ENCODE results near the gene SLC25A51.

SLC25A51 gene

GRCh38 chr9:37920471-37921167, 16.7 kb upstream of the SLC25A51 start:
- in situ Hi-C loops (cut with HindIII; ENCODE audit: low sequenced_read_pairs), result loop anchor here (25.0 kb wide), 1 partner anchor 142 kb away; the partner anchor contains the start of gene SHB

DNA sequence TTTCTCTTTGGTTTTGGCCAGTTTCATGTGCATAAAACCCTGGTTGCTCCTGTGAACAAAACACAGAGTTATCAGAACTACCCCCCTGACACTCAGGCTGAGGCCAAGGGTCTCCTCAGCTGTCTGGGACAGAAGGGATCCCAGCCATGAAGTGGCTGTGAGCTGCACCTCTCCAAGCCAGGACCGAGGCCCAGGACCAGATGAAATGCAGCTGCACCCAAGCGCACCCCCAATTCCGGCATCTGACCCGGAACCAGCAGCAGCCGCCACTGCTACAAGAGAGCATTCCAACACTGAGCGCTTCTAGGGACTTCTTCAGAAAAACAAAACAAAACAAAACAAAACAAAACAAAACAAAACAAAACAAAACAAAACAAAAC, 16.0 kb upstream of the SLC25A51 start:
- in situ Hi-C loops (cut with HindIII; ENCODE audit: low sequenced_read_pairs), result loop anchor here (25.0 kb wide), 1 partner anchor 142 kb away; the partner anchor contains the start of gene SHB

GRCh38 chr9:37919246-37919955, 15.5 kb upstream of the SLC25A51 start:
- in situ Hi-C loops (cut with HindIII; ENCODE audit: low sequenced_read_pairs), result loop anchor here (25.0 kb wide), 1 partner anchor 143 kb away; the partner anchor contains the start of gene SHB

DNA sequence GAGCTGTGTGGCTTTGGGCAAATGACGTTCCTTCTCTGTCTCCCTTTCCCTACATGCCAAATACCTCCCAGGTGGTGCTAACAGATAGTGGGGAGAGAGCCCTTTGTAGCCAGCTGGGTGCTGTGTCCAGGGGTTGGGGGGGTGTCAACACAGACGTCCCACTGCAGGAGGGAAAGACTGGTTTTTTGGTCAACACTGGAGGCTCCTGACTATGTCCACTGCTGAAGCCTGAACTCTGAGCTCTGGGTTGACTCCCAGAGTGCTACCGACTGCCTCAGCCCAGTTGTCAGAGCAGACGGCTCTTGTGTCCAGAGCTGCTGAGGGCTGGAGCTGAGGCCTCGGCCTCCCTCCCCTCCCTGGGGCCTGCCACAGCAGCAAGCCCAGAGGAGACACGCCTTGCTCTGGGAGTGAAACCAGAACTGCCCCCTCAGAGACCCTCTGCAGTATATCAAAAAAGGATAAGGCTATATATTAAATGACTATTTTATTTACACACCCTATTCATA, 14.8 kb upstream of the SLC25A51 start:
- in situ Hi-C loops (cut with HindIII; ENCODE audit: low sequenced_read_pairs), result loop anchor here (25.0 kb wide), 1 partner anchor 144 kb away; the partner anchor contains the start of gene SHB

GRCh38 chr9:37917801-37918664, 14.1 kb upstream of the SLC25A51 start:
- in situ Hi-C loops (cut with HindIII; ENCODE audit: low sequenced_read_pairs), result loop anchor here (25.0 kb wide), 1 partner anchor 144 kb away; the partner anchor contains the start of gene SHB

DNA sequence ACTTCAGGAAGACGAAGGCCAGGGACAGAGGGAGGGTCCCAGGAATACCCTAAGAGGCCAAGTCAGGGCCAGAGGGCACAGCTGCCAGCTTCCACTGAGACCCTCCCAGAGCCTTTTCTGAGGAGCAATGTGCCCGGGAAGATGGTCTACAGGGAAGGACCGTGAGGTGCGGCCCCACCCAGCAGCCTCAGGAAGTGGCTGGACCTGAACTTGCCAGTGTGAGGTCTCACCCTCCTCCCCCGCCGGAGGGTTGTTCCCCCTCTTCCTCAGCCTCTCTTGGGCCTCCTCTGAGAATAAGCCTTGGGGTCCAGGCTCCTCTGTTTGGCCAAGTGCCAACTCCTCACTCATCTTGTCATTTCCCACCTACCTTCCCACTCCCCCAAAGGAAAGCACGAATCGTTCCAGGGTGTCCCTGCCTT, 13.4 kb upstream of the SLC25A51 start:
- in situ Hi-C loops (cut with HindIII; ENCODE audit: low sequenced_read_pairs), result loop anchor here (25.0 kb wide), 1 partner anchor 145 kb away; the partner anchor contains the start of gene SHB

- in situ Hi-C loops (cut with HindIII; ENCODE audit: low sequenced_read_pairs), result loop anchor here (25.0 kb wide), 1 partner anchor 146 kb away; the partner anchor contains the start of gene SHB
Observed at GRCh38 chr9:37916471-37917312, 12.8 kb upstream of the SLC25A51 start.

DNA sequence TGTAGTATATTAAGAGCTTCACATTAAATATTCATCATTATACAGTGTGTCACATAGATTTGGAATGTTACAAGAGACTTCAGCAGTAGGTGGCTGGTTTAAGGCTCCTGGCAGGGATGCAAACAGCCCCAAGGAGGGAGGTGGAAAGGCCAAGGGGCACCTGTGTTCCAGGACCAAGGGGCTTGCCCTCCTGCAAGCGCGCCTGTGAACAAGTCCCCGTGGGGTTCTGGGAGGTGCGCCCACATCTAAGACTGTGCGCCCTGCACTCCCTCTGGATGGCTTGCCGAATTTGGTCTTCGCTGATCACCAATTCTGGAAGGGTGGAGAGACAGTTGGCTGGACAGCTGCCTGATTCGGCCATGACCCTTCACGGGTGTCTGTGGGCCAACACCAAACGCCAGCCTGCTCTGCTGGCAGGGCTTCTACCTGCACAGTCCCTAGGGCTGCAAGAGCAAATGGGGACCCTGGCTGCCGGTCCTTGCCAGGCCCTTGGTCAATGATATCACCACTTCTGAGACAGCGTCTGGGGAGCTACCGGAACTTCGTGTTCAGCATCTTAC, 12.1 kb upstream of the SLC25A51 start:
- in situ Hi-C loops (cut with HindIII; ENCODE audit: low sequenced_read_pairs), result loop anchor here (25.0 kb wide), 1 partner anchor 146 kb away; the partner anchor contains the start of gene SHB

DNA sequence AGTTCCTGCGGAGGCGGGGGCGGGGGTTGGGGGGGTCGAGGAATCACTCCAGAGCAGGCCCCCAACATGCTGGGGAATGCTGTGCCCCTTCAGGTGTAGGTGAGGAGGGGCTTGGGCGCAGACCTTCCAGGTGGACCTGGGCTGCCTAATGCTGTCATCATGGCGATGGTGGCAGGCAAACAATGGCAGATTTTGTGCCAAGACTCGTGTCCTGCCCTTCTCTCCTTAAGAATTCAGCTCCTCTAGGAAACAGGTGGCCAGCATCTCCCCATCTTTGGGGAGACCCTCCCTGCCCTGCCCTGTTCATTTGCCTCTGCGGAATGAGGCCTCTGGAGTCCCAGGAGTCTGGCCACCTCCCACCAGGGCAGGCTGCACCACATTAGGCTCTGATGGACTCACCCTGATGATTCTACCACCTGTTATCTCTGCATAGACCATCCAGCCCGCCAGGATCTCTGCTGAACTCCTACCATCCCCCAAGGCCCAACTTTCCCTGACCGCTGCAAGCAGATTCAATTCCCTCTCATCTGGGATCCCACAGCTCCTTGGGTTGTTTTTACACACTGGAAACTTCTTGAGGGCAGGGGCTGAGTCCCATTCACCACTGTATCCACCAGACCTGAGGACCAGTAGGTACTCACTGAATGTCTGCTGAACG, 10.9 kb upstream of the SLC25A51 start:
- in situ Hi-C loops (cut with HindIII; ENCODE audit: low sequenced_read_pairs), result loop anchor here (25.0 kb wide), 1 partner anchor 147 kb away; the partner anchor contains the start of gene SHB

DNA sequence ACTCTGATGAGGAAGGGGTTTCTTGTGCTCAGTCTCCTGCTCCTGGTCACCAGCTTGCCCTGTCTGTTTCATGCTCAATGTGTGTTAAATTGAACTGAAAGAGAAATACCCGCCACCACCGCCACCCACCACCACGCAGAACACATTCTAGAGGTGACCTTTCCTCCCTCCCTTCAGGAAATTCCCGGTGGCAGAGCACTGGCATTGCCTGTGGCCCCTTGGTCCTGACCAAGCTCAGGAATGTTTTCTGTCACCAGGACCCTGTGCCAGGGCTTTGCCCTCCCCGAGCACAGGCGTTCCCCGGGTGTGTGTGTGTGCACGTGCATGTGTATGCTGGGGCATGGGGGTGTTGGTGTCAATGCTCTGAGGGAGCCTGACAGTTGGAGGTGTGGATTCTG, 10.2 kb upstream of the SLC25A51 start:
- in situ Hi-C loops (cut with HindIII; ENCODE audit: low sequenced_read_pairs), result loop anchor here (25.0 kb wide), 1 partner anchor 148 kb away; the partner anchor contains the start of gene SHB

GRCh38 chr9:37913480-37914153, 9.7 kb upstream of the SLC25A51 start:
- in situ Hi-C loops (cut with HindIII; ENCODE audit: low sequenced_read_pairs), result loop anchor here (25.0 kb wide), 1 partner anchor 149 kb away; the partner anchor contains the start of gene SHB

DNA sequence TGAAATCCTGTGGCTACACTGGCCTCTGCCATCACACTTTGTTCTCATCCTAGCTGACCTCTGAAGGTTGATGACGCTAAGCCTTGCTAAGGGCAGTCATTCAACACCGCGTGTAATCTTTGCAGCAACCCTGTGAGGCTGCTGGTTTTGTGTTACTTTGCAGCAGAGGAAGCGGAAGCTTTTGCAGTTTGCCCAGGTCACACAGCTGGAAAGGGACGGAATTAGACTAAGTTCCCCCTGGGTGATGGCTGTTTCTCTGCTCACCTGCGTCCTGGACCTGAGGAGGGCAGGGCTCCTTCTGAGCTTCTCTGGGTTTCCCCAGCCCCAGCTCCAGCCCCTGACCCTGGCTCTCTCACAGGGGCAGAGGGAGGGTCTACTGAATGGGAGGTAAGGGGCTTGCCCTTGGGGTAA, 7.3 kb upstream of the SLC25A51 start:
- in situ Hi-C loops (cut with HindIII; ENCODE audit: low sequenced_read_pairs), result loop anchor here (25.0 kb wide), 1 partner anchor 151 kb away; the partner anchor contains the start of gene SHB

DNA sequence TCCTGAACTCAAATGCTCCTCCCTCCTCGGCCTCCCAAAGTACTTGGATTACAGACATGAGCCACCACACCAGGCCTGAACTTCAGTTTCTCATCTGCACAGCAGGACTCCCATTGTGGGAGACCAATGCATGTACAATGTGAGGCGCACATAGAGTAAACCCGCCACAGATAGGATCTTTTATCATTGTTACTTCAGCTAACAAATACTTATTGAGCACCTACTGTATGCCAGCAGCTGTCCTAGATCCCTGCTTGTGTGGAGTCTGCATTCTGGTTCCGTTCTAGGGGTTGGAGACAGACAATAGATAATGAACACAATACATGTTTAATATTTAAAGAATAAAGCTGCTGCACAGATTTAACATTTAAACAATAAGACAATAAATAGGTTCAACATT, 6.3 kb upstream of the SLC25A51 start:
- in situ Hi-C loops (cut with HindIII; ENCODE audit: low sequenced_read_pairs), result loop anchor here (25.0 kb wide), 1 partner anchor 152 kb away; the partner anchor contains the start of gene SHB

DNA sequence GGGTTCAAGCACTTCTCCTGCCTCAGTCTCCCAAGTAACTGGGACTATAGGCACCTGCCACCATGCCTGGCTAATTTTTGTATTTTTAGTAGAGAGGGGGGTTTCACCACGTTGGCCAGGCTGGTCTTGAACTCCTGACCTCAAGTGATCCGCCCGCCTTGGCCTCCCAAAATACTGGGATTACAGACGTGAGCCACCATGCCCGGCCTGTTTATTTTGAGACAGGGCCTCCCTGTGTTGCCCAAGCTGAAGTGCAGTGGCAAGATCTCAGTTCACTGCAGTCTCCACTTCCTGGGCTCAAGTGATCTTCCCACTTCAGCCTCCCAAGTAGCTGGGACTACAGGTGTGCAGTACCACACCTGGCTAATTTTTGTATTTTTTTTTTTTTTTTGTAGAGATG, 5.9 kb upstream of the SLC25A51 start:
- in situ Hi-C loops (cut with HindIII; ENCODE audit: low sequenced_read_pairs), result loop anchor here (25.0 kb wide), 1 partner anchor 152 kb away; the partner anchor contains the start of gene SHB

DNA sequence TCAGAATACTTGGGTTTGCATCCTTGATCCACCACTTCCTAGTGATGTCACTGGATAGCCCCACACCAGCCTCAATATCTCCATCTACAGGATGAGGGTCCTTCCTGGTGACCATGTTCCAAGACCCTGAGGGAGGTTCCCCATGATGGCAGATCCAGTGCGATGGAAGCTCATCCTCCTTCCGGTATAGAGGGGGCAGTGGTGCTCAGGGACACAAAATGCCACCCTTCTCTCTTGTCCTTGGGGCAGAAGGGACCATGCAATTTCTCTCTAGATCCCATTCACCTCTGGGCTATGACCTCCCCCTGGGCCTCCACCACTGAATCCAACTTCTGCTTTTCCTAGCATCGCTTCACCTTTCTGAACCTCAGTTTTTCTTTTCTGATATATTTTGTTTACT, 5.4 kb upstream of the SLC25A51 start:
- in situ Hi-C loops (cut with HindIII; ENCODE audit: low sequenced_read_pairs), result loop anchor here (25.0 kb wide), 1 partner anchor 153 kb away; the partner anchor contains the start of gene SHB

DNA sequence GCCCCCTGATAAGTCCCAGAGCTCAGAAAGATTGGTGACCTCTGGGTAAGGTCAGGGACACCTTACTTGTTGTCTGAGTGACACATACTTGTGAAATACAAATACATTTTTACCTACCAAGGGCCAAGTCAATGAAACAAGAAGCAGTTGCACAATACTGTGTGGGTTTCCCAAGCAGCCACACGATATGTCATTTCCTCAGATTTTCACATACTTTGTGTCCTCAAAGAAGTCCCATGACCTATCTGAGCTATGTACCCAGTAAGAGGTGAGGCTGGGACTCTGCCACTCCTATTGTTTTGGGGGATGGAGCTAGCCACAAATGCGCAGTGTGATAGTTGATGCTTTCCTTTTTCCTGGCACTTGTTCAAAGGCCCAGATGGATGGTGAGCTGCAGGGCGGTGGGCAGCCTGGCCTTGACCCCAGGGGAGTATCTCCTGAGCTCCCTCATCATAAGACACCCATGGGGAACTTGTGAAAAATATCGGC, 4.8 kb upstream of the SLC25A51 start:
- in situ Hi-C loops (cut with HindIII; ENCODE audit: low sequenced_read_pairs), result loop anchor here (25.0 kb wide), 1 partner anchor 154 kb away; the partner anchor contains the start of gene SHB

DNA sequence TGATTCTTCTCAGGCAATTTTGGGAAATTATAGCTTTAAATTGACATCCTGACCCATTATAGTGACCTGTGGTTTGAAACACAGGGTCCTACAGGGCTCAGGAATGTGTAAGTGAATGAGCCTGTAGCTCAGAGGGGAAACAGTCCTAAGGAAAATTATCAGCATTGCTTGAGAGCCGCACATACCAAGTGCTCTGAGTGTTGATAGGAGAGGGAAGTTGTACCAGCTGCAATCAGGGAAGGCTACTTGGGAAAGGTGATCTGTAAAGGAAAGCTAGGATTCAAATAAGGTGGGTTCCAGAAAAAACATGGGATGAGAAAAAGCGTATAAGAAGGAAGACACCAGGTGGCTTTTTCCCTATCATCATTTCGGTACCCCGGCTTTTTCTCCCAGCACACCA, 4.4 kb upstream of the SLC25A51 start:
- in situ Hi-C loops (cut with HindIII; ENCODE audit: low sequenced_read_pairs), result loop anchor here (25.0 kb wide), 1 partner anchor 154 kb away; the partner anchor contains the start of gene SHB

Measured in endothelial cell of hepatic sinusoid (primary cell).